Heart right ventricle (tissue), 16 donors: ENCODE results near the gene NELL1. TPM values are rescaled to one million over a fixed set of nuclear protein-coding genes. Genes with fewer than 3 reads are reported as not detected.

Experiments used
- ATAC-seq, 8 donors: fragments of 200-7000 bp; cut with Tn5 transposase; one replicate each; pipeline ENCODE4 v1.9.1; 2020; ENCODE audit warnings: mild to moderate bottlenecking in 8 of 8, moderate library complexity in 8 of 8, moderate number of reproducible peaks in 1 of 8
- DNase-seq, 2 donors: peaks; one replicate each; pipeline ENCODE4 v3.0.0-alpha.2; 2020
- H3K27ac ChIP-seq, 10 donors: fragments of 200-600 bp; sonication (generic) in 2 of 10; one replicate each; pipeline versions ENCODE4 v1.5.0 to v1.8.0; 2020 to 2022; ENCODE audit warnings: mild to moderate bottlenecking in 3 of 10
- H3K27me3 ChIP-seq, 7 donors: fragments of 200-600 bp; one replicate each; pipeline ENCODE4 v1.8.0; 2021 to 2022; ENCODE audit warnings: mild to moderate bottlenecking in 2 of 7
- H3K36me3 ChIP-seq, 9 donors: fragments of 200-600 bp; sonication (generic) in 1 of 9; one replicate each; pipeline versions ENCODE4 v1.5.0 to v1.8.0; 2020 to 2022; ENCODE audit warnings: mild to moderate bottlenecking in 2 of 9
- H3K4me1 ChIP-seq, 9 donors: fragments of 200-600 bp; sonication (generic) in 1 of 9; one replicate each; pipeline versions ENCODE4 v1.5.0 to v1.8.0; 2020 to 2022; ENCODE audit warnings: mild to moderate bottlenecking in 4 of 9
- H3K4me3 ChIP-seq, 10 donors: fragments of 200-600 bp; sonication (generic) in 2 of 10; one replicate each; pipeline versions ENCODE4 v1.5.0 to v1.8.0; 2020 to 2022; ENCODE audit warnings: mild to moderate bottlenecking in 7 of 10, moderate library complexity in 2 of 10
- H3K9me3 ChIP-seq, 11 donors: fragments of 200-600 bp in 10 of 11; sonication (generic) in 2 of 11; one replicate each; pipeline versions ENCODE4 v1.5.0 to v1.8.0; 2013 to 2022; ENCODE audit warnings: mild to moderate bottlenecking in 2 of 11, control low read depth in 1 of 11, moderate library complexity in 1 of 11
- WGBS, 2 donors: extraction: QIAGEN DNeasy Blood & Tissue Kit; methylation state at CpG; one replicate each; pipeline ENCODE4 v1.1.7; 2013; ENCODE audit warnings: inconsistent platforms in 1 of 2; 5-methylcytosine and 5-hydroxymethylcytosine counted together
- intact Hi-C, 10 donors: fragments of 100-400 bp; cut with DNase I; formaldehyde crosslinking; loops; one replicate each; pipeline versions ENCODE4 v1.11.1 to v1.14.2; 2022
- polyA plus RNA-seq, 2 donors: library from polyadenylated mRNA; stranded (reverse); fragments of 200-250 nt; gene quantifications; one replicate each; pipeline ENCODE4 v1.2.3, GENCODE V29; 2013
- total RNA-seq, 10 donors: library from RNA; stranded (reverse); fragmentation: NEBNext Ultra II Directional in 3 of 10; extraction: Animal tissue kit (Norgen Biotek cat#: 25700) in 3 of 10; gene quantifications; one replicate each; pipeline versions ENCODE4 v1.2.1 to v1.2.4, GENCODE V29; 2021 to 2023
- TF ChIP-seq, protein P1 (sequence below), 9 donors: fragments of 200-600 bp; sonication (generic) in 2 of 9; IDR thresholded peaks; one replicate each; pipeline versions ENCODE4 v1.5.0 to v1.8.0; 2021 to 2022; ENCODE audit warnings: antibody characterized with exemption in 9 of 9, mild to moderate bottlenecking in 5 of 9, moderate library complexity in 1 of 9
- donor health status: Arrhythmogenic right ventricular cardiomyopathy.
- donor health status: ischemic (EF 13 %, LVEDD 7.1; RV severe dilation, severe dysfunction).
- donor health status: healthy with polysubstance abuse.
- donor health status: DM: no; HTN: yes; CAD: no.
- donor health status: DM: no; HTN: no; CAD: no.
- donor health status: ischemic (EF 25% LVEDD 6.9; RV normal size, moderate dysfunction).
- donor health status: ischemic (EF 25% LVEDD 5.7; RV mildly dilated, moderate dysfunction).
- donor health status: healthy.
- donor health status: DM: yes; HTN: yes; CAD: no.
- donor health status: Ischemic cardiomyopathy.
- donor health status: ischemic (EF 35%, LVEDD 5.7; RV mildly dilated, moderate dysfunction).
- donor health status: nonischemic (EF 11% LVEDD 7.7; RV severe dilation, severe dysfunction).
- donor health status: DM: yes; HTN: yes; CAD: no.
- donor health status: PGD.
- donor health status: ischemic (EF 29% LVEDD 5.4; RV normal size, mild dysfunction).
- donor health status: nonischemic (EF 23%, LVEDD 6.1; RV moderate dilation, normal function).

Gene NELL1
- total and polyA plus RNA-seq, 12 donors, result not detected

DNA sequence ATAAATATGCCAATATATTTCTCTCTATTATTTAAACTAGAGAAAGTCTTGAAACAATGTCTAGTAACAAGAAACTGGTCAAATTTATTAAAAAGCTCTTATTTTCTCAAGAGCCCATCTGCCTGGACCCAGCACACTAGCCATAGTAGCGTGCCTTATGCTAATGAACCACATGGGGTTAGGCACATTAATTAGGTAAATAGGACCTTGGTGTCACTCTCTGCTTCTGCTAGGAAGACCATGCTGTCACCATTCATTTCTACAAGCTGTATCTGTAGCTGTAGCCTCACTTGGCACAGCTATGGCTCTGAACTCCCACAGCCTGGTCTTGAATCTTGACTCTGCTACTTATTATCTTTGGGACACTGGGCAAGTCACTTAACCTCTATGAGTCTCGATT is 390.5 kb downstream of the NELL1 start:
- intact Hi-C loops, result no loop called here

DNA sequence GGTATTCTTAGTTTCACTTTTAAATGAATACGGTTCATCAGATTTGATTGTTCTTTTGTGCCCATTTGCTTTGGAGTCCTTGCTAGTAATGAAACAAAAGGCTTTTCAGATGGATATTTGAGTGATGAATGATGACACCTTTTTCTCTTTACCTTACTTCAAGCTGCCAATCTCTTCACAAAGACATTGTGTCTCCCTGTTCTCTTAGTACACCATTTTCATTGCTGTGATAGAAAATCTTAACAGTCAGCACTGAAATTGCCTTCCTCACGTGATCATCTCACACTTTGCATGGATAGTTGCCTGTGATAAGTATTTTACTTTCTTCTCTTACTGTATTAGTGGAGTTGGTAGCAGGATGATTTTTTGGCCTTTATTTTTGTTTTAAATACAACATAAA is 396.6 kb downstream of the NELL1 start:
- no peaks in the 10 kb centered on the region for H3K4me1 ChIP-seq
- no peak overlapping the region for H3K4me3 ChIP-seq
- H3K27ac ChIP-seq, result no peak overlapping the region
- peaks cover 0 to 7% (median 0%) of the 10 kb centered on the region in 11 donors for H3K9me3 ChIP-seq
- intact Hi-C loops, result no loop called here
- no peak for ATAC-seq
- H3K27me3 ChIP-seq, result no peaks in the 10 kb centered on the region
- no peaks in the 10 kb centered on the region for H3K36me3 ChIP-seq
- 62 to 67% methylated on average over 2 of the region's 2 CpGs for WGBS, 2 donors
- no peak for DNase-seq
- TF ChIP-seq, protein P1, sequence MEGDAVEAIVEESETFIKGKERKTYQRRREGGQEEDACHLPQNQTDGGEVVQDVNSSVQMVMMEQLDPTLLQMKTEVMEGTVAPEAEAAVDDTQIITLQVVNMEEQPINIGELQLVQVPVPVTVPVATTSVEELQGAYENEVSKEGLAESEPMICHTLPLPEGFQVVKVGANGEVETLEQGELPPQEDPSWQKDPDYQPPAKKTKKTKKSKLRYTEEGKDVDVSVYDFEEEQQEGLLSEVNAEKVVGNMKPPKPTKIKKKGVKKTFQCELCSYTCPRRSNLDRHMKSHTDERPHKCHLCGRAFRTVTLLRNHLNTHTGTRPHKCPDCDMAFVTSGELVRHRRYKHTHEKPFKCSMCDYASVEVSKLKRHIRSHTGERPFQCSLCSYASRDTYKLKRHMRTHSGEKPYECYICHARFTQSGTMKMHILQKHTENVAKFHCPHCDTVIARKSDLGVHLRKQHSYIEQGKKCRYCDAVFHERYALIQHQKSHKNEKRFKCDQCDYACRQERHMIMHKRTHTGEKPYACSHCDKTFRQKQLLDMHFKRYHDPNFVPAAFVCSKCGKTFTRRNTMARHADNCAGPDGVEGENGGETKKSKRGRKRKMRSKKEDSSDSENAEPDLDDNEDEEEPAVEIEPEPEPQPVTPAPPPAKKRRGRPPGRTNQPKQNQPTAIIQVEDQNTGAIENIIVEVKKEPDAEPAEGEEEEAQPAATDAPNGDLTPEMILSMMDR (IDR thresholded peaks at IDR 0.05), result no peak

More for the DNA sequence above, 390.5 kb downstream of the NELL1 start:
- no peak overlapping the region for H3K27ac ChIP-seq
- no peak for DNase-seq
- H3K27me3 ChIP-seq, result no peaks in the 10 kb centered on the region
- TF ChIP-seq, protein P1 (IDR thresholded peaks at IDR 0.05), result no peak
- H3K9me3 ChIP-seq, result peaks cover 0 to 7% (median 0%) of the 10 kb centered on the region in 11 donors
- no peaks in the 10 kb centered on the region for H3K36me3 ChIP-seq
- no peaks in the 10 kb centered on the region for H3K4me1 ChIP-seq
- WGBS, 2 donors, result 63 to 65% methylated on average over 2 of the region's 2 CpGs
- no peak overlapping the region for H3K4me3 ChIP-seq
- ATAC-seq, result no peak

DNA sequence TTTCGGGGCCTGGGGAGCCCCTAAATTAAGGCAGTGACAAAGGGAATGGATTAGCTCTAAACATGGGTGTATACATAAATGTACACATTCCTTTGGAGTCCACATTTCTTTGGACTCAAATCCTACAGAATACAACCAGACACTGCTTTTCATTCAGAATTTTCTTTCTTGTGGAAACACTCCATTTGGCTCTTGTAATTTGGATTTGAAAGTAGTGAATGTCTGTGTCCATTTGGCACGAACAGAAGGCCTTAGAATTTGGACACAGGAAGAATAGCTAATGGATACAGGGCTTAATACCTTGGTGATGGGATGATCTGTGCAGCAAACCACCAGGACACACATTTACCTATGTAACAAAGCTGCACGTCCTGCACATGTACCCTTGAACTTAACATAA is 399.5 kb downstream of the NELL1 start:
- no peaks in the 10 kb centered on the region for H3K4me1 ChIP-seq
- peaks cover 0 to 4% (median 0%) of the 10 kb centered on the region in 11 donors for H3K9me3 ChIP-seq
- intact Hi-C loops, result no loop called here
- TF ChIP-seq, protein P1 (IDR thresholded peaks at IDR 0.05), result no peak
- H3K36me3 ChIP-seq, result no peaks in the 10 kb centered on the region
- H3K4me3 ChIP-seq, result no peak overlapping the region
- DNase-seq (no peak), ATAC-seq (no peak)
- H3K27me3 ChIP-seq, result peaks cover 0 to 2% (median 0%) of the 10 kb centered on the region in 7 donors
- WGBS, 2 donors, result 66 to 76% methylated on average over 3 of the region's 3 CpGs
- H3K27ac ChIP-seq, result no peak overlapping the region

DNA sequence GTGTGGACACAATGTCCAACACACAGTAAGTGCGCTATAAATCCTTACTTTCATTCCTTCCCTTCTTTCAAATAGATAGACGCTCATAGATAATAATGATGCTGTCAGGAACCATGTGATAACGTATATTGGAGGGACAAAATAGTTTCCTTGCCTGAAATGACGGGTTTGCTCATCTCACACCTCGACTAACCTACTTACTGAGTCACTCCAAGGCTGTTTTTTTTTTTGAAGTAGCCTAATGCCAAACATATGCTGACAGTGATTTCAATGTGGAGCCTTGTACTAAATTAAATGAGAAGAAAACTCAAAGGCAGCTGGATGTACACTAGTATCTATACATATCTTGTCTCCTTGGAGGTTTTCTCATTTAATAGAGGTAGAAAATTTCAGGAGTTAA is 400.5 kb downstream of the NELL1 start:
- no peak overlapping the region for H3K4me3 ChIP-seq
- DNase-seq (no peak), ATAC-seq (no peak)
- H3K27ac ChIP-seq, result no peak overlapping the region
- intact Hi-C loops, result no loop called here
- H3K4me1 ChIP-seq, result no peaks in the 10 kb centered on the region
- H3K27me3 ChIP-seq, result peaks cover 0 to 2% (median 0%) of the 10 kb centered on the region in 7 donors
- WGBS, 2 donors, result 45 to 47% methylated on average over 5 of the region's 5 CpGs
- TF ChIP-seq, protein P1 (IDR thresholded peaks at IDR 0.05), result no peak
- H3K36me3 ChIP-seq, result no peaks in the 10 kb centered on the region
- peaks cover 0 to 4% (median 0%) of the 10 kb centered on the region in 11 donors for H3K9me3 ChIP-seq
